Fibroblast of upper back skin (primary cell): ENCODE measurements around the gene PIP4K2A.
A peak's percentile ranks its signal among the peaks of the same experiment; 100 is the strongest.

Source experiments
- DNase-seq: peaks from one replicate; pipeline ENCODE4 v3.0.0-alpha.2; 2013

Gene PIP4K2A

DNA sequence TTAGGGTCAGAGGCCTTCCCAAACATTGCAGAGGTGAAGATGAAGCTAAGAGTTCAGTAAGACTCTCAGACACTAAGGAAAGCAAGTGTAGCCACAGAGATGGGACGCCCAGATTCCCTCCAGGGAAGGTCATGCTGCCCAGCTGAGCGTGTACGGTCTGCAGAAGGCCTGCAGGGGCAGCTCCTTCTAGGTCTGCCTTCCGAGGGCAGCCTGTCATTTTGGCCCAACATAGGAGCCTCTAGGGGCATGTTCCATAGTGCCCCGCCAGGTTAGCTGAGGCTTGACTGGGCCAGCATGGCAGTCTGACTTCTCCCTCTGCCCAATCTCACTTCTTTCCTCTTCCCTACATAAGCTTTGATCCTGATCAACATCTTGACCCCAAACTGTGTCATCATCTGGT, 130.7 kb downstream of the PIP4K2A start:
- DNase-seq, result no peak

DNA sequence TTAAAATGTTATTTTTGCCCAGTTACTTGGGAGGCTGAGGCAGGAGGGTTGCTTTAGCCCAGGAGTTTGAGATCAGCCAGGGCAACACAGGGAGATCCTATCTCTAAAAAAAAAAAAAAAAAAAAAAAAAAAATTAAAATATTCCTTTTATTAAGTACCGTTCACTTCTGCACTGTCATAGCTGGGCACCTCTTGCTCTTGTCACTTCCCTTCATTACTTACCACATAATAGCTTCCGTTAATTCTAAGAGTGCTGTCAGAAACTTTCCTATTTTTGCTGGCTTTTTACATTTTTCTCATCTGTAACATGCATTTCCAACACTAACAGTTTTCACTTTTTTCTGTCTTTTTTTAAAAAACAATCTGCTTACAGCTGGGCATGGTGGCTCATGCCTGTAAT, 132.9 kb downstream of the PIP4K2A start:
- no peak for DNase-seq

DNA sequence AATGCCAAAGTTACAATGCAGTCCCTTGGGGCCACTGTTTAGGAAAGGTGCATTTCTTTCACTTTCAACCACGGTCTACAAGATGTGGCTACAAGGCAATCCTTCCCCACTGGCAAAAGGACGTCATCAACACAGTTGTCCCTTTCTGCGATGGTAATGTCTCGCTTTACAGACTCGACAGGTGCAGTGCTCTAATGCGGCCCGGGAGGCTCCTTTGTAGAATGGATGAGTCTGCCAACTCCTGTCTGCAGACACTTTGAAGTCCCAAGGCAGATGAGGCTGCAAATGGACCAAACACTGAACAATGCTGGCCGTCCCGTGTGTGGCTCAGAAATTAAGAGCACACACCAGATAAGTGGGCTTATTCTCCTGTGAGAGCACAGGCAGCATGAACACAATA, 133.7 kb downstream of the PIP4K2A start:
- DNase-seq, result no peak

GRCh38 chr10:22579826-22580225, 134.6 kb downstream of the PIP4K2A start:
- DNase-seq, result no peak

GRCh38 chr10:22573820-22574569, 140.4 kb downstream of the PIP4K2A start:
- peak; percentile 32 for DNase-seq

DNA sequence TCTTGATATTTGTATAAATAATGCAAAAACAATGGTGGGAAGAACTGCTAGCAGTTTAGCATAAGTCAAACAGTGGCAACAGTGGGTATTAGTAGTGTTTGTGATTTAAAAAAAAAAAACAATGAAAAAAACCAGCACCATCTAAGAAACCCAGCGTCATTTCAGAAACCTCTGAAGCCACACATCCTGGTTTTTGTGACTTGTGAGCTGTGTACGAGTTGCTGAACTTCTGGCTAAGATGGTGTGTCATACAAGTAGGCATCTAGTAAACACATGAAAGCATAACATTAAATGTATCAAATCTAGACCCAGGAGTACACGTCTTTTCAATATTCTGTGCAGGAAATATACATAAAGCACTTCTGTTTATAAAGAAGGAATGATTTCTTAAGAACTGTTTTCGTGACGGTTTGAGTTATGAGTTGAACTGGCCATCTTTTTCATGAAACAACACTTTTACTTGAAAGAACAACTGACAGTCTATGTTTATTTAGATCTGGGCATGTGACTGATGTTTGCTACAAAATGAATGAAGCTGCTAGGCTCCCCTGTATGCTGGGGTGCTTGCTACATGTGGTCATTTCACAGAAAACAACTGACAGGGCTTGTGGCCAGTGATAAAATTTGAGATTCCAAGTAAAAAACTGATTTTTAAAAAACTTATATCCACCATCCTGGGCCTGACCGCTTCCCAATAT, 143.5 kb downstream of the PIP4K2A start:
- no peak for DNase-seq

GRCh38 chr10:22570234-22570633, 144.1 kb downstream of the PIP4K2A start:
- DNase-seq, result no peak

- DNase-seq, result no peak
These were observed 145.4 kb downstream of the PIP4K2A start for GRCh38 chr10:22568928-22569327.

- DNase-seq, result no peak
These were observed 150.3 kb downstream of the PIP4K2A start for GRCh38 chr10:22564060-22564459.

DNA sequence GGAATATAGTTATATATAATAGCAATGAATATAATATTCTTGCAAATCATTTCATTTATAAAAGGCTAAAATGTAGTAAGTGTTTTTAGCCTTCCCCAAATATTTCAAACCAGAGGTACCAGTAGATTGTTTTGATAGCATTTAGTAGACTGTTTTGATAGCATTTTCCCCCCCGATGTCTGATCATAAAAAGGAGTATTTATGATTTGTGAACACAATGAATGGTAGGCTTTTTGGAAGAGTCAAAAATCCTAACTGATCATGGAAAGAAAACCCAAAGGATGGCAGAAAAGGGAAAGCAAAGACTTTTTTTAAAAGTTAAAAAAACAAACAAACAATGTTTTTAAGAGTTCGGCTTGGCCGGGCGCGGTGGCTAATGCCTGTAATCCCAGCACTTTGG, 152.5 kb downstream of the PIP4K2A start:
- DNase-seq, result no peak

DNA sequence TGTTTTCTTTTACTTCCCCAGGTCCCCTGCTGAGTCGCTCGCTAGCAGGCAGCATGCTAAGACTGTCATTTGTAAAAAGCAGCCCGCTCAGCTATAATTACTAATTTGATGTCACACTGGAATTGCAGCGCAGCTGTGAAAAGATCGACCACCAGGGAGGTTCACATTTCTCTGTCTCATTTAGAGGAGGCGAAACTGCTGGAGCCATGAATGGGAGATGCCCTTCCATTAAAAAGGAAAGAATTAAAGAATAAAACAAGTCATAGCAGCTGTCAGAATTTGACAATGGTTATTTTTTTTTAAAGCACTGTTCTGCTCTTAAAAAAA, 153.5 kb downstream of the PIP4K2A start:
- DNase-seq, result no peak

- no peak for DNase-seq
These were observed 154.1 kb downstream of the PIP4K2A start for GRCh38 chr10:22560096-22560912.

DNA sequence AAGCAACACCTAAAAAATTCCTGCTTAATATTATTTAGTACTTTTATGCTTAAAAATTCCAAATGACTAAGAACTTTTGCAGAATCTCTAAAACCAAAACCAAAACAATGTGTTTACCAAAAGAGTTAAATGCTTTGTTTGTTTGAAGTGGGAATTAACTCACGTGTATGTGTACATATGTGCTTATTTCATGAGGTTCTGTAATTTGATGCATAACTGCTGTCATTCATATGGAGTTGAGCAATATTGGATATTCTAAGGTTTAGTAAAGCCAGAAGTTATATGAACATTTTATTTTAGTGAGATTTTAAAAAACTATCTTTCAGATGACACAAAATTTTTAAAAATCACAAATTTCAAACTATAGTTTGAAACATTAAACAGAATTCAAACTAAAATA, 157.1 kb downstream of the PIP4K2A start:
- DNase-seq, result no peak

DNA sequence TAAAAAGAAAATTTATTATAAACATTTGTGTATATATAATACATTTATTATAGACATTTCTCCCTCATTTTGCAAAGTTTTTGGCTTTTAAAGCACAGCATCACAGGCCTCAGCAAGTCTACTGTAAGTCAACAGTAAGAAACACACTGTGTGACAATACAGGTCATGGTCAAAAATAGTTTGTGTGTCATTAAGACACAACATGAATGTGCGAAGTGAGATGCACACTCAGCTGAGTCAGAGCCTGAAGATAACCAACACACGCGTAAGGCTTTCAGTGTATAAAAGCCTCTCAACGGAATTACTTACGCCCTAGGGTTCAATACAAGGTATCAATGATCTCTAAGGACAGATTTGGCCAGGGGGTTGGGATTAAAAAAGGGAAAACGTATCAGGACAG, 157.6 kb downstream of the PIP4K2A start:
- DNase-seq, result no peak

DNA sequence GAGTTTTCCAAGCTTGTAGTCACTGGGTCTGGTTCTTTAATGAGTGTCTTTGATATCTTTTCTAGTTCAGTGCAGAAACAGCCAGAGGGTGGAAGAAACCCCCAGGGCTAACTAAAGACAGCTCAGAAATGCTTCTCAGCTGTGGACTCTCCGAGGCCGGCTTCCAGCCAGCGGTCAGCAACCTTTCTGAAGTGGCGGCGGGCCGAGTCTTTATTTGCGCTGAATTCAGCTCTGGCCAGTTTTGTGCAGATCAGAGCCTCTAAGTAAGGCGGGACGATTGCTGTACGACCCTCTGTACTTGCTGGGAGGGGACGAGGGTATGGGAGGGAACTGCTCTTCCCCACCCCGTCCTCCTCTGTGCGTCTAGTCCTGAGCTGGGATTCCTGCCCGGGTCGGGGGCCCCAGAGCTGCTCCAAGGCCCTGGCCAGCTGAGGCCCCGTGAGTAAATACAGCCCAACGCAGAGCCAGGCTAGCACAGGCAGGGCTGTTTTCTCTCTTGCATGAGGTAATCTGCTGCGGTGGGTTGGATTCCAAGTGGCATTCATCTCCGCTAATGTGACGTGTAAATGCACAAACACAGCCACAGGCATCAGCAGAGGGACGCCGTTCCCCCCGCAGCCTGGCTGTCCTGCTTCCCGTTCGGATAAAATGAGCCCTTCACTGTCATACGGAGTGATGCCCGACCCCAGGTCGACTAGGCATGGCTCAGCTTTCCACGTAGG, 159.8 kb downstream of the PIP4K2A start:
- DNase-seq, result peak; percentile 83

- no peak for DNase-seq
These were observed 160.9 kb downstream of the PIP4K2A start for GRCh38 chr10:22553452-22553995.

DNA sequence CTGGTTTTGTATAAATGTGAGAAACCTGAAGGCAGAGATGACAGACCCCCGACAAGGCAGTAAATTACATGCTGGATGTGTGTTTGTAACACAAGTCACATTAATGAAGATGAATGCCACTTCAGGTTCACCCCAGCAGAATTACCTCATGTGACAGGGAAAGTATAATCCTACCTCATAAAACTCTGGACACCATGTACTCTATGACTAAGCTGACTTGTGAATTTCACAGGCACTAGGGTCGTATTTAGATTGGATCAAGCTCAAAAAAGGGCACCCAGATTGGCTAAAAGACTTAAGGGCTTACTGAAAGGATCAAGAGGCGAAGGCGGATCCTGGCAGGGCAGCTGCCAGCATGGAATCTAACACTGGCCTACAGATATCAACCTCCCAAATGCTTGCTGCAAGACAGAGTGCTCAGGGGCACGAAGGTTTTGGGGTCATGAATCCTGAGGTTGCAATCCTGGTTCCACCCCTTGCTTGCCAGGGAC, 161.4 kb downstream of the PIP4K2A start:
- DNase-seq, result no peak

DNA sequence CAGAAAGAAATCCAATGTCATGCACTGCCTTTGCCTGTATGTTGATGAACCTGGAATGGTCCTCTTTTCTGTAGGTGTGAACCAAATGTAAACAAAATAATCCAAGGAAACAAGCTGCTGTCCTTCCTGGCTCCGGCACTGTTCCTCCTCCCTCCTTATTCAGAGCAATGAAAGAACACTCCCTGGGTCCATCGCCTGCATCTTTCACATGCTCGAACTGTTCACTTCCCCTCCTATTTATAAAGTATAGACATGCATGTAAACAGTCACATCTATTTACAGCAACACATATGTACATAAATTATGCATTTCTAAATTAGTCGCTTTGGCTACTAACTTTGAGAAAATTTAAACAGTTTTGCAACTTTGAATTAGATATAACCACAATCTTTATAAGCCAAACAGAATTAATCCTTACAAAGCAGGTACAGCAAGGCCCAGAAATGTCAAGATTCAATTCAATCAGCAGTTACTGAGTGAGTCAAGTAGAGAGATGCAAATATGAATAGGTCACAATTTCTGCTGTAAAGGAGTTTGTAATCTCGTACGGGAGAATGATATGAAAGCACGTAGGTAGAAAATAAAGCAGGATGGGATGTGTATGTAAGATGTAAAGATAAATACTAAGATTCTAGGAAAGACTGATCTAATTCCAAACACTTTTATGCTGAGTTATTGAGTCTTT, 162.6 kb downstream of the PIP4K2A start:
- no peak for DNase-seq

DNA sequence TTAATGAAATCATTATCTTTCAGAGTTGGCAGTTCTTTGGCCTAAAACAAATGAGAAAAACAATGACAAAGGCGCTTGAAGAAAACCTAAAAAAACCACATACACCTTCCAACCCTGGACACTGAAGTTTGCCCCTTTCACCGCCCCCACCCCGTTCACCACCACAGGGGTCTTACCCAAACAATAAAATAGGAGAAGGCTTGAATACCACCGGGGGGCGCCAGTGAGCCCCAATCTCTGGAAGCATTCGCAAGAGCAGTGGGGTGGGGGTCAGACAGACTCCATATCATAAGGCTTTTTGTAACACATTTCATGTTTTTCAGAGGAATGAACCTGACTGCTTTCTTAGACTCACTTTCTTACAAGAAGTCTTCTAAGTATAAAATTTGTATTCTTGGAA, 163.6 kb downstream of the PIP4K2A start:
- peak; percentile 22 for DNase-seq

DNA sequence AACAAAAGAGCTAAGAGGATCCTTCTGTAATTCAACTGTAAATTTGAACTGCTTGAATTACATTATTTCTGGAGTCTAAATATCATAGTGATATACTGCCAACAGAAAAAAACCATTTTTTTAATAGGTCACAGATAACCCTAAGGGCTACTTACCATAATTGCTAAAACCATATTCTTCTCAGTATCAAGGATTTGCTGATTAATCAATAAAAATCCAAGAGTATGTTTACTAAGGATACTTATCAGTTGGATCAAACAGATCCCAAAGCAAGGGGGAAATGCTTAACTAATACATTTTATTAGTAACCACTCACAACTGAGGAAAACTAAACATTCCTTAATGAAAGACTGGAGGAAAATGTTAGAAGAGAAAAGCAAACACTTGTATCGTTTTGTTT, 166.0 kb downstream of the PIP4K2A start:
- DNase-seq, result no peak

DNA sequence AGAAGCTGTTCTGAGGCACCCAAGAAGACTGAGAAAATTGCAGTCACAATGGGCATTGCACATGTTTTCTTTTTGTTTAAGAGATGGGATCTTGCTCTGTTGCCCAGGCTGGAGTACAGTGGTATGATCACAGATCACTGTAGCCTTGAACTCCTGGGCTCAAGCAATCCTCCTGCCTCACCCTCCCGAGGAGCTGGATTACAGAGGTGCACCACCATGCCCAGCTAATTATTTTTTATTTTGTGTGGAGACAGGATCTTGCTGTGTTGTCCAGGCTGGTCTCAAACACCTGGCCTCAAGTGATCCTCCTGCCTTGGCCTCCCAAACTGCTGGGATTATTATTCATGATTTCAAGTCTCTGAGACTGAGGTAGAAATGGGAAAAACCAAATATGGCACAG, 168.7 kb downstream of the PIP4K2A start:
- no peak for DNase-seq
